Neural progenitor cell (in vitro differentiated cells): ENCODE data around the gene PLIN4. TPM values are rescaled to one million over a fixed set of nuclear protein-coding genes. Genes with fewer than 3 reads are reported as not detected.

ENCODE experiments used
- DNase-seq: peaks from one replicate; pipeline ENCODE4 v3.0.0-alpha.2; 2016; ENCODE audit warnings: low spot score
- H2AFZ ChIP-seq: fragments of 200-600 bp; sonication (generic); replicated peaks from 2 replicates; pipeline ENCODE4 v1.6.1; 2016; ENCODE audit warnings: antibody characterized with exemption
- H3F3A ChIP-seq: fragments of 200-600 bp; sonication (generic); 2 replicates; pipeline ENCODE4 v1.6.1; 2016; ENCODE audit warnings: antibody characterized with exemption, low read depth
- H3K27ac ChIP-seq: fragments of 200-600 bp; sonication (generic); 2 replicates; pipeline ENCODE4 v1.5.1; 2016; ENCODE audit warnings: mild to moderate bottlenecking
- H3K27me3 ChIP-seq: fragments of 200-600 bp; sonication (generic); 2 replicates; pipeline ENCODE4 v1.6.1; 2016; ENCODE audit warnings: mild to moderate bottlenecking, moderate library complexity
- H3K36me3 ChIP-seq: fragments of 200-600 bp; sonication (generic); 2 replicates; pipeline ENCODE4 v1.5.1; 2016
- H3K4me1 ChIP-seq: fragments of 200-600 bp; sonication (generic); 2 replicates; pipeline ENCODE4 v1.6.1; 2016; ENCODE audit warnings: mixed run types
- H3K4me2 ChIP-seq: fragments of 200-600 bp; sonication (generic); 2 replicates; pipeline ENCODE4 v1.6.1; 2016
- H3K4me3 ChIP-seq: fragments of 200-600 bp; sonication (generic); 2 replicates; pipeline ENCODE4 v1.5.1; 2016
- H3K79me2 ChIP-seq: fragments of 200-600 bp; sonication (generic); 2 replicates; pipeline ENCODE4 v1.6.1; 2016; ENCODE audit warnings: low read depth
- H3K9ac ChIP-seq: fragments of 200-600 bp; sonication (generic); 2 replicates; pipeline ENCODE4 v1.6.1; 2016
- H3K9me3 ChIP-seq: fragments of 200-600 bp; sonication (generic); 2 replicates; pipeline ENCODE4 v1.5.1; 2016; ENCODE audit warnings: low read depth
- H4K20me1 ChIP-seq: fragments of 200-600 bp; sonication (generic); 2 replicates; pipeline ENCODE4 v1.6.1; 2016; ENCODE audit warnings: low read depth
- H3K27ac Mint-ChIP-seq: 3 replicates; pipeline ENCODE4 v1.8.0; 2021; ENCODE audit warnings: mixed read lengths
- H3K27me3 Mint-ChIP-seq: 2 replicates; pipeline ENCODE4 v1.8.0; 2022; ENCODE audit warnings: low read depth, mild to moderate bottlenecking, inconsistent platforms, moderate library complexity, mixed read lengths; ENCODE audit not compliant: insufficient read depth
- H3K36me3 Mint-ChIP-seq: 3 replicates; pipeline ENCODE4 v1.8.0; 2021; ENCODE audit warnings: mixed read lengths
- H3K4me1 Mint-ChIP-seq: 3 replicates; pipeline ENCODE4 v1.8.0; 2021; ENCODE audit warnings: mixed read lengths
- H3K4me3 Mint-ChIP-seq: 3 replicates; pipeline ENCODE4 v1.8.0; 2021; ENCODE audit warnings: mild to moderate bottlenecking, moderate library complexity, mixed read lengths
- H3K9me3 Mint-ChIP-seq: 3 replicates; pipeline ENCODE4 v1.8.0; 2020; ENCODE audit warnings: mixed read lengths
- CTCF ChIP-seq: fragments of 200-600 bp; sonication (generic); IDR thresholded peaks from 2 replicates; pipeline ENCODE4 v1.5.1; 2017; ENCODE audit warnings: antibody characterized with exemption, mild to moderate bottlenecking
- EZH2 ChIP-seq: fragments of 200-600 bp; sonication (generic); IDR thresholded peaks from 2 replicates; pipeline ENCODE4 v1.6.1; 2017; ENCODE audit warnings: antibody characterized with exemption, mild to moderate bottlenecking, moderate library complexity
- EZH2phosphoT487 ChIP-seq: fragments of 200-600 bp; sonication (generic); IDR thresholded peaks from 2 replicates; pipeline ENCODE4 v1.6.1; 2017; ENCODE audit warnings: antibody characterized with exemption
- total RNA-seq: library from RNA; depleted of rRNA; stranded (reverse); fragments of >200 nt; gene quantifications from 2 replicates; pipeline ENCODE4 v1.2.3, GENCODE V29; 2015; ENCODE audit warnings: low replicate concordance

PLIN4 gene
- total RNA-seq, 1 donor from 2014 or later: not detected

GRCh38 chr19:4522291-4523002 lies 4.2 kb upstream of the PLIN4 start:
- no peaks in the 10 kb centered on the region for H3K4me1 ChIP-seq
- DNase-seq: no peak
- H3K79me2 ChIP-seq: no peaks in the 10 kb centered on the region
- Mint-ChIP-seq H3K4me3 (no peak overlapping the region), H3K9me3 (peaks cover 3% of the 10 kb centered on the region), H3K36me3 (no peaks in the 10 kb centered on the region), H3K4me1 (peaks cover 3% of the 10 kb centered on the region), H3K27me3 (peaks cover 12% of the 10 kb centered on the region), H3K27ac (no peak overlapping the region)
- H3K27ac ChIP-seq: no peak overlapping the region
- peaks cover 7% of the 10 kb centered on the region for H3K27me3 ChIP-seq
- no peak overlapping the region for H3K4me2 ChIP-seq
- H2AFZ ChIP-seq: no peak overlapping the region
- no peak overlapping the region for H3K9ac ChIP-seq
- no peak overlapping the region for H3K4me3 ChIP-seq
- no peaks in the 10 kb centered on the region for H3F3A ChIP-seq
- peaks cover 3% of the 10 kb centered on the region for H4K20me1 ChIP-seq
- TF ChIP-seq EZH2: no peak
- no peak for TF ChIP-seq EZH2phosphoT487
- no peak for TF ChIP-seq CTCF
- H3K9me3 ChIP-seq: no peaks in the 10 kb centered on the region
- no peaks in the 10 kb centered on the region for H3K36me3 ChIP-seq

- Histone ChIP-seq H3F3A (no peaks in the 10 kb centered on the region), H3K4me1 (peaks cover 1% of the 10 kb centered on the region), H3K27me3 (peaks cover 7% of the 10 kb centered on the region), H3K9ac (no peak overlapping the region), H3K27ac (no peak overlapping the region), H3K36me3 (no peaks in the 10 kb centered on the region), H3K4me3 (no peak overlapping the region), H3K9me3 (no peaks in the 10 kb centered on the region), H3K4me2 (no peak overlapping the region), H3K79me2 (no peaks in the 10 kb centered on the region), H4K20me1 (peaks cover 3% of the 10 kb centered on the region), H2AFZ (no peak overlapping the region)
- DNase-seq: no peak
- no peak overlapping the region for H3K27ac Mint-ChIP-seq
- peaks cover 3% of the 10 kb centered on the region for H3K9me3 Mint-ChIP-seq
- TF ChIP-seq CTCF: no peak
- H3K27me3 Mint-ChIP-seq: peaks cover 12% of the 10 kb centered on the region
- H3K36me3 Mint-ChIP-seq: no peaks in the 10 kb centered on the region
- H3K4me1 Mint-ChIP-seq: peaks cover 3% of the 10 kb centered on the region
- no peak overlapping the region for H3K4me3 Mint-ChIP-seq
These were observed 3.6 kb upstream of the PLIN4 start for GRCh38 chr19:4521888-4522242.

- H3K4me2 ChIP-seq: no peak overlapping the region
- DNase-seq: no peak
- H3K9ac ChIP-seq: no peak overlapping the region
- H3F3A ChIP-seq: no peaks in the 10 kb centered on the region
- no peaks in the 10 kb centered on the region for H3K9me3 ChIP-seq
- no peak overlapping the region for H2AFZ ChIP-seq
- Mint-ChIP-seq H3K27ac (peak overlapping the region; percentile 26), H3K4me3 (peak overlapping the region; percentile 3), H3K36me3 (no peaks in the 10 kb centered on the region), H3K4me1 (peaks cover 3% of the 10 kb centered on the region), H3K27me3 (peaks cover 12% of the 10 kb centered on the region), H3K9me3 (peaks cover 3% of the 10 kb centered on the region)
- H3K27ac ChIP-seq: no peak overlapping the region
- no peaks in the 10 kb centered on the region for H3K79me2 ChIP-seq
- TF ChIP-seq EZH2 (no peak), EZH2phosphoT487 (no peak), CTCF (no peak)
- peaks cover 6% of the 10 kb centered on the region for H3K4me1 ChIP-seq
- peaks cover 3% of the 10 kb centered on the region for H4K20me1 ChIP-seq
- peaks cover 7% of the 10 kb centered on the region for H3K27me3 ChIP-seq
- no peaks in the 10 kb centered on the region for H3K36me3 ChIP-seq
- no peak overlapping the region for H3K4me3 ChIP-seq
These were observed 3.0 kb upstream of the PLIN4 start for GRCh38 chr19:4521170-4521887.
